Measurements from ENCODE around the gene VEPH1. TPM values are rescaled to one million over a fixed set of nuclear protein-coding genes. Genes with fewer than 3 reads are reported as not detected.

The VEPH1 gene
- total RNA-seq, 1 donor: 23.2 TPM

GRCh38 chr3:157290766-157291165 lies 212.4 kb downstream of the VEPH1 start:
- Histone ChIP-seq H3K36me3 (ENCODE audit: insufficient read depth, low read length) (peaks cover under 1% of the 10 kb centered on the region), H2AFZ (ENCODE audit: low read length) (no peak overlapping the region), H3K4me2 (ENCODE audit: insufficient read depth, low read length) (no peak overlapping the region), H3K4me3 (ENCODE audit: insufficient read depth, low read length) (no peak overlapping the region), H3K27me3 (ENCODE audit: insufficient read depth, low read length) (no peaks in the 10 kb centered on the region), H3K9me3 (ENCODE audit: low read depth, low read length) (no peaks in the 10 kb centered on the region), H3K4me1 (ENCODE audit: insufficient read depth, low read length) (peaks cover 48% of the 10 kb centered on the region), H4K20me1 (ENCODE audit: insufficient read depth, low read length) (no peaks in the 10 kb centered on the region), H3K79me2 (ENCODE audit: insufficient read depth, low read length) (no peaks in the 10 kb centered on the region), H3K27ac (ENCODE audit: low read depth, low read length) (peak overlapping the region; percentile 58)
- peak; percentile 79 for DNase-seq (ENCODE audit: insufficient read length, low spot score, missing footprints)
- TF ChIP-seq CTCF (IDR thresholded peaks at IDR 0.05; ENCODE audit: extremely low read depth, low read depth, low read length): no peak

- peaks cover 7% of the 10 kb centered on the region for H3K36me3 ChIP-seq (ENCODE audit: insufficient read depth, low read length)
- H3K4me2 ChIP-seq (ENCODE audit: insufficient read depth, low read length): no peak overlapping the region
- no peaks in the 10 kb centered on the region for H4K20me1 ChIP-seq (ENCODE audit: insufficient read depth, low read length)
- no peak overlapping the region for H3K4me3 ChIP-seq (ENCODE audit: insufficient read depth, low read length)
- H3K4me1 ChIP-seq (ENCODE audit: insufficient read depth, low read length): peaks cover 53% of the 10 kb centered on the region
- no peaks in the 10 kb centered on the region for H3K9me3 ChIP-seq (ENCODE audit: low read depth, low read length)
- H2AFZ ChIP-seq (ENCODE audit: low read length): no peak overlapping the region
- no peak for DNase-seq (ENCODE audit: insufficient read length, low spot score, missing footprints)
- H3K27ac ChIP-seq (ENCODE audit: low read depth, low read length): no peak overlapping the region
- H3K27me3 ChIP-seq (ENCODE audit: insufficient read depth, low read length): no peaks in the 10 kb centered on the region
- no peaks in the 10 kb centered on the region for H3K79me2 ChIP-seq (ENCODE audit: insufficient read depth, low read length)
- TF ChIP-seq CTCF (IDR thresholded peaks at IDR 0.05; ENCODE audit: extremely low read depth, low read depth, low read length): no peak
Measured at GRCh38 chr3:157285966-157286365, 217.2 kb downstream of the VEPH1 start.

GRCh38 chr3:157285141-157285540 lies 218.1 kb downstream of the VEPH1 start:
- H3K36me3 ChIP-seq (ENCODE audit: insufficient read depth, low read length): peaks cover 7% of the 10 kb centered on the region
- no peaks in the 10 kb centered on the region for H3K27me3 ChIP-seq (ENCODE audit: insufficient read depth, low read length)
- no peaks in the 10 kb centered on the region for H4K20me1 ChIP-seq (ENCODE audit: insufficient read depth, low read length)
- H3K4me2 ChIP-seq (ENCODE audit: insufficient read depth, low read length): no peak overlapping the region
- no peak for TF ChIP-seq CTCF (IDR thresholded peaks at IDR 0.05; ENCODE audit: extremely low read depth, low read depth, low read length)
- DNase-seq (ENCODE audit: insufficient read length, low spot score, missing footprints): no peak
- H2AFZ ChIP-seq (ENCODE audit: low read length): no peak overlapping the region
- no peaks in the 10 kb centered on the region for H3K79me2 ChIP-seq (ENCODE audit: insufficient read depth, low read length)
- no peak overlapping the region for H3K4me3 ChIP-seq (ENCODE audit: insufficient read depth, low read length)
- H3K27ac ChIP-seq (ENCODE audit: low read depth, low read length): peak overlapping the region; percentile 27
- no peaks in the 10 kb centered on the region for H3K9me3 ChIP-seq (ENCODE audit: low read depth, low read length)
- H3K4me1 ChIP-seq (ENCODE audit: insufficient read depth, low read length): peaks cover 53% of the 10 kb centered on the region

- H3K27me3 ChIP-seq (ENCODE audit: insufficient read depth, low read length): no peaks in the 10 kb centered on the region
- DNase-seq (ENCODE audit: insufficient read length, low spot score, missing footprints): no peak
- H3K4me1 ChIP-seq (ENCODE audit: insufficient read depth, low read length): peaks cover 50% of the 10 kb centered on the region
- no peak for TF ChIP-seq CTCF (IDR thresholded peaks at IDR 0.05; ENCODE audit: extremely low read depth, low read depth, low read length)
- H3K36me3 ChIP-seq (ENCODE audit: insufficient read depth, low read length): peaks cover 7% of the 10 kb centered on the region
- H2AFZ ChIP-seq (ENCODE audit: low read length): no peak overlapping the region
- no peaks in the 10 kb centered on the region for H4K20me1 ChIP-seq (ENCODE audit: insufficient read depth, low read length)
- no peak overlapping the region for H3K4me2 ChIP-seq (ENCODE audit: insufficient read depth, low read length)
- H3K4me3 ChIP-seq (ENCODE audit: insufficient read depth, low read length): no peak overlapping the region
- H3K9me3 ChIP-seq (ENCODE audit: low read depth, low read length): no peaks in the 10 kb centered on the region
- no peak overlapping the region for H3K27ac ChIP-seq (ENCODE audit: low read depth, low read length)
- H3K79me2 ChIP-seq (ENCODE audit: insufficient read depth, low read length): no peaks in the 10 kb centered on the region
Measured at GRCh38 chr3:157284688-157285087, 218.5 kb downstream of the VEPH1 start.
